HUES6 (cell line): ENCODE measurements around the gene ZNF254.

Experiments
- H3K27ac ChIP-seq: 2 replicates; pipeline ENCODE4 v1.7.0; 2013; ENCODE audit warnings: low read depth, mild to moderate bottlenecking, low read length, inconsistent platforms
- H3K27me3 ChIP-seq: 2 replicates; pipeline ENCODE4 v1.6.1; 2013; ENCODE audit warnings: low read length; ENCODE audit not compliant: control insufficient read depth, insufficient read depth
- H3K36me3 ChIP-seq: 2 replicates; pipeline ENCODE4 v1.6.1; 2013; ENCODE audit warnings: low read length; ENCODE audit not compliant: control insufficient read depth, insufficient read depth
- H3K4me1 ChIP-seq: 2 replicates; pipeline ENCODE4 v1.6.1; 2013; ENCODE audit warnings: low read length; ENCODE audit not compliant: control insufficient read depth, insufficient read depth
- H3K4me3 ChIP-seq: 2 replicates; pipeline ENCODE4 v1.5.1; 2013; ENCODE audit warnings: low read depth, low read length
- H3K9ac ChIP-seq: one replicate; pipeline ENCODE4 v1.6.1; 2013; ENCODE audit warnings: mild to moderate bottlenecking, low read length
- H3K9me3 ChIP-seq: 2 replicates; pipeline ENCODE4 v1.6.1; 2013; ENCODE audit warnings: low read depth, low read length; ENCODE audit not compliant: control insufficient read depth, insufficient read depth

ZNF254 gene

GRCh38 chr19:24057144-24057543 lies 29.8 kb upstream of the ZNF254 start:
- Histone ChIP-seq H3K36me3 (peaks cover 92% of the 10 kb centered on the region), H3K4me1 (no peaks in the 10 kb centered on the region), H3K27ac (no peak overlapping the region), H3K27me3 (no peaks in the 10 kb centered on the region), H3K9me3 (no peaks in the 10 kb centered on the region), H3K4me3 (no peak overlapping the region), H3K9ac (no peak overlapping the region)

GRCh38 chr19:24059563-24060295 lies 27.3 kb upstream of the ZNF254 start:
- Histone ChIP-seq H3K9me3 (no peaks in the 10 kb centered on the region), H3K4me3 (no peak overlapping the region), H3K36me3 (peaks cover 85% of the 10 kb centered on the region), H3K27me3 (no peaks in the 10 kb centered on the region), H3K9ac (no peak overlapping the region), H3K4me1 (no peaks in the 10 kb centered on the region), H3K27ac (no peak overlapping the region)

- H3K4me1 ChIP-seq, result no peaks in the 10 kb centered on the region
- no peaks in the 10 kb centered on the region for H3K27me3 ChIP-seq
- peaks cover 86% of the 10 kb centered on the region for H3K36me3 ChIP-seq
- H3K27ac ChIP-seq, result no peak overlapping the region
- no peak overlapping the region for H3K9ac ChIP-seq
- no peaks in the 10 kb centered on the region for H3K9me3 ChIP-seq
- H3K4me3 ChIP-seq, result no peak overlapping the region
These were observed 26.2 kb upstream of the ZNF254 start for GRCh38 chr19:24060687-24061356.

GRCh38 chr19:24062190-24062589 lies 24.8 kb upstream of the ZNF254 start:
- H3K36me3 ChIP-seq, result peaks cover 84% of the 10 kb centered on the region

GRCh38 chr19:24063295-24063694 lies 23.7 kb upstream of the ZNF254 start:
- Histone ChIP-seq H3K4me3 (no peak overlapping the region), H3K9ac (no peak overlapping the region), H3K4me1 (no peaks in the 10 kb centered on the region), H3K36me3 (peaks cover 84% of the 10 kb centered on the region), H3K27me3 (no peaks in the 10 kb centered on the region), H3K27ac (no peak overlapping the region), H3K9me3 (no peaks in the 10 kb centered on the region)

More at GRCh38 chr19:24062190-24062589, 24.8 kb upstream of the ZNF254 start:
- H3K9ac ChIP-seq, result no peak overlapping the region
- no peaks in the 10 kb centered on the region for H3K9me3 ChIP-seq
- no peak overlapping the region for H3K27ac ChIP-seq
- H3K4me1 ChIP-seq, result no peaks in the 10 kb centered on the region
- no peaks in the 10 kb centered on the region for H3K27me3 ChIP-seq
- no peak overlapping the region for H3K4me3 ChIP-seq

GRCh38 chr19:24064175-24064574 lies 22.8 kb upstream of the ZNF254 start:
- H3K9me3 ChIP-seq, result no peaks in the 10 kb centered on the region
- no peak overlapping the region for H3K9ac ChIP-seq
- H3K36me3 ChIP-seq, result peaks cover 82% of the 10 kb centered on the region
- H3K4me3 ChIP-seq, result no peak overlapping the region
- H3K27me3 ChIP-seq, result no peaks in the 10 kb centered on the region
- H3K27ac ChIP-seq, result no peak overlapping the region
- no peaks in the 10 kb centered on the region for H3K4me1 ChIP-seq

- Histone ChIP-seq H3K4me3 (no peak overlapping the region), H3K27ac (no peak overlapping the region), H3K4me1 (no peaks in the 10 kb centered on the region), H3K9me3 (no peaks in the 10 kb centered on the region), H3K9ac (no peak overlapping the region), H3K27me3 (no peaks in the 10 kb centered on the region), H3K36me3 (peaks cover 78% of the 10 kb centered on the region)
These were observed 21.7 kb upstream of the ZNF254 start for GRCh38 chr19:24065243-24065642.

GRCh38 chr19:24065865-24066604 lies 21.0 kb upstream of the ZNF254 start:
- Histone ChIP-seq H3K4me3 (no peak overlapping the region), H3K9me3 (no peaks in the 10 kb centered on the region), H3K27me3 (no peaks in the 10 kb centered on the region), H3K4me1 (no peaks in the 10 kb centered on the region), H3K9ac (no peak overlapping the region), H3K36me3 (peaks cover 78% of the 10 kb centered on the region), H3K27ac (no peak overlapping the region)

- Histone ChIP-seq H3K9me3 (peaks cover 15% of the 10 kb centered on the region), H3K4me1 (no peaks in the 10 kb centered on the region; the same call in 1 of the 2 replicates), H3K4me3 (no peak overlapping the region), H3K9ac (no peak overlapping the region), H3K27me3 (no peaks in the 10 kb centered on the region), H3K36me3 (peaks cover 88% of the 10 kb centered on the region), H3K27ac (no peak overlapping the region)
These were observed 16.9 kb upstream of the ZNF254 start for GRCh38 chr19:24069905-24070657.

- Histone ChIP-seq H3K4me1 (no peaks in the 10 kb centered on the region; the same call in 1 of the 2 replicates), H3K9ac (no peak overlapping the region), H3K36me3 (peaks cover 83% of the 10 kb centered on the region), H3K27me3 (no peaks in the 10 kb centered on the region), H3K27ac (no peak overlapping the region), H3K9me3 (peaks cover 24% of the 10 kb centered on the region), H3K4me3 (no peak overlapping the region)
These were observed 15.9 kb upstream of the ZNF254 start for GRCh38 chr19:24071078-24071477.
